GM23338 (cell line): Measurements from ENCODE around the gene RARRES2. TPM values are rescaled to one million over a fixed set of nuclear protein-coding genes. Genes with fewer than 3 reads are reported as not detected.
A peak's percentile ranks its signal among the peaks of the same experiment; 100 is the strongest.

Source experiments
- ATAC-seq: fragments of 200-7000 bp; cut with Tn5 transposase; 3 replicates; pipeline ENCODE4 v1.9.1; 2020
- DNase-seq: peaks from one replicate; pipeline ENCODE4 v3.0.0-alpha.2; 2015; ENCODE audit warnings: low spot score
- H2AFZ ChIP-seq: fragments of 200-600 bp; sonication (generic); 2 replicates; pipeline ENCODE4 v1.8.0; 2016; ENCODE audit warnings: antibody characterized with exemption, mild to moderate bottlenecking, moderate library complexity
- H3F3A ChIP-seq: fragments of 200-600 bp; sonication (generic); replicated peaks from 2 replicates; pipeline ENCODE4 v1.8.0; 2017; ENCODE audit warnings: antibody characterized with exemption, mixed run types, low read depth
- H3K27ac ChIP-seq: fragments of 200-600 bp; sonication (generic); 2 replicates; pipeline ENCODE4 v1.6.1; 2016; ENCODE audit warnings: low read depth
- H3K27me3 ChIP-seq: fragments of 200-600 bp; sonication (generic); 2 replicates; pipeline ENCODE4 v1.8.0; 2016; ENCODE audit warnings: mild to moderate bottlenecking, mixed run types, moderate library complexity; ENCODE audit not compliant: insufficient read depth
- H3K36me3 ChIP-seq: fragments of 200-600 bp; sonication (generic); 2 replicates; pipeline ENCODE4 v1.8.0; 2016; ENCODE audit warnings: mild to moderate bottlenecking; ENCODE audit not compliant: insufficient read depth
- H3K4me1 ChIP-seq: fragments of 200-600 bp; sonication (generic); 2 replicates; pipeline ENCODE4 v1.8.0; 2016; ENCODE audit warnings: mild to moderate bottlenecking, moderate library complexity; ENCODE audit not compliant: insufficient read depth
- H3K4me2 ChIP-seq: fragments of 200-600 bp; sonication (generic); 2 replicates; pipeline ENCODE4 v1.7.1; 2017; ENCODE audit warnings: mixed run types
- H3K4me3 ChIP-seq: fragments of 200-600 bp; sonication (generic); 2 replicates; pipeline ENCODE4 v1.6.1; 2016; ENCODE audit warnings: mixed run types
- H3K79me2 ChIP-seq: fragments of 200-600 bp; sonication (generic); replicated peaks from 2 replicates; pipeline ENCODE4 v1.8.0; 2017; ENCODE audit warnings: mild to moderate bottlenecking; ENCODE audit not compliant: insufficient read depth
- H3K9me2 ChIP-seq: fragments of 200-600 bp; sonication (generic); 2 replicates; pipeline ENCODE4 v1.8.0; 2017; ENCODE audit not compliant: insufficient read depth
- H4K20me1 ChIP-seq: fragments of 200-600 bp; sonication (generic); replicated peaks from 2 replicates; pipeline ENCODE4 v1.8.0; 2017; ENCODE audit warnings: mild to moderate bottlenecking; ENCODE audit not compliant: insufficient read depth
- H3K27ac Mint-ChIP-seq: 2 replicates; pipeline ENCODE4 v1.8.0; 2020; ENCODE audit warnings: inconsistent platforms, mild to moderate bottlenecking, moderate library complexity, mixed read lengths
- H3K27me3 Mint-ChIP-seq: 3 replicates; pipeline ENCODE4 v1.8.0; 2022; ENCODE audit warnings: low read depth, mild to moderate bottlenecking, moderate library complexity, mixed read lengths, inconsistent platforms; ENCODE audit not compliant: insufficient read depth, poor library complexity
- H3K36me3 Mint-ChIP-seq: 3 replicates; pipeline ENCODE4 v1.8.0; 2021; ENCODE audit warnings: low read depth, mild to moderate bottlenecking, inconsistent platforms, moderate library complexity, mixed read lengths
- H3K4me1 Mint-ChIP-seq: 3 replicates; pipeline ENCODE4 v1.8.0; 2020; ENCODE audit warnings: mild to moderate bottlenecking, inconsistent platforms, mixed read lengths
- H3K4me3 Mint-ChIP-seq: 3 replicates; pipeline ENCODE4 v1.8.0; 2021; ENCODE audit warnings: moderate library complexity, mild to moderate bottlenecking, inconsistent platforms, mixed read lengths
- H3K9me3 Mint-ChIP-seq: 3 replicates; pipeline ENCODE4 v1.8.0; 2020; ENCODE audit warnings: moderate library complexity, mild to moderate bottlenecking, inconsistent platforms, mixed read lengths
- CREB1 ChIP-seq: fragments of 250-450 bp; sonication (Bioruptor Pico); IDR thresholded peaks from 2 replicates; pipeline ENCODE4 v1.5.0; 2020; ENCODE audit warnings: low read depth, mild to moderate bottlenecking, moderate library complexity
- EZH2 ChIP-seq: fragments of 200-600 bp; sonication (generic); IDR thresholded peaks from one replicate; pipeline ENCODE4 v1.8.0; 2017; ENCODE audit warnings: antibody characterized with exemption, mild to moderate bottlenecking, low read depth; ENCODE audit not compliant: unreplicated experiment
- EZH2phosphoT487 ChIP-seq: fragments of 200-600 bp; sonication (generic); IDR thresholded peaks from one replicate; pipeline ENCODE4 v1.8.1; 2018; ENCODE audit warnings: antibody characterized with exemption; ENCODE audit not compliant: unreplicated experiment
- JUNB ChIP-seq: IDR thresholded peaks from one replicate; pipeline ENCODE4 v1.6.1; 2016; ENCODE audit warnings: antibody characterized with exemption; ENCODE audit not compliant: unreplicated experiment
- NANOG ChIP-seq: IDR thresholded peaks from 2 replicates; pipeline ENCODE4 v1.6.1; 2016; ENCODE audit warnings: antibody characterized with exemption, borderline replicate concordance
- POLR2AphosphoS5 ChIP-seq: IDR thresholded peaks from 2 replicates; pipeline ENCODE4 v1.6.1; 2016; ENCODE audit warnings: antibody characterized with exemption, low read depth
- STAT1 ChIP-seq: IDR thresholded peaks from one replicate; pipeline ENCODE4 v1.6.1; 2016; ENCODE audit warnings: antibody characterized with exemption; ENCODE audit not compliant: unreplicated experiment
- ZNF114 ChIP-seq: fragments of 250-450 bp; sonication (Bioruptor Pico); IDR thresholded peaks from 2 replicates; pipeline ENCODE4 v1.5.0; 2020; ENCODE audit warnings: mild to moderate bottlenecking, moderate library complexity
- ZNF331 ChIP-seq: fragments of 250-450 bp; sonication (Bioruptor Pico); IDR thresholded peaks from 2 replicates; pipeline ENCODE4 v1.5.0; 2020; ENCODE audit warnings: low read depth, mild to moderate bottlenecking, moderate library complexity
- polyA plus RNA-seq: library from polyadenylated mRNA; unstranded; fragments of >200 nt; fragmentation: Nextera tagmentation; extraction: Ambion mirVana; gene quantifications from 2 replicates; pipeline ENCODE4 v1.2.1, GENCODE V29; 2016
- total RNA-seq: library from RNA; depleted of rRNA; stranded (reverse); fragments of >200 nt; shearing (Covaris generic); gene quantifications from 2 replicates; pipeline ENCODE4 v1.2.3, GENCODE V29; 2014
- TF ChIP-seq, protein P1 (sequence below), 2 experiments: fragments of 200-600 bp in 1 of 2; sonication (generic) in 1 of 2; conservative IDR thresholded peaks; 2 replicates each; pipeline versions ENCODE4 v1.5.1 to v1.6.1; 2016 to 2017; ENCODE audit warnings: antibody characterized with exemption in 2 of 2, low read depth in 2 of 2, mild to moderate bottlenecking in 2 of 2, moderate library complexity in 1 of 2
- TF ChIP-seq, protein P2 (sequence below): IDR thresholded peaks from one replicate; pipeline ENCODE4 v1.6.1; 2018; ENCODE audit warnings: antibody characterized with exemption; ENCODE audit not compliant: unreplicated experiment
- TF ChIP-seq, protein P3 (sequence below): IDR thresholded peaks from 2 replicates; pipeline ENCODE4 v1.6.1; 2016; ENCODE audit warnings: antibody characterized with exemption

RARRES2 gene
- total and polyA plus RNA-seq, 2 experiments from 2014 or later = 169 to 314 TPM

DNA sequence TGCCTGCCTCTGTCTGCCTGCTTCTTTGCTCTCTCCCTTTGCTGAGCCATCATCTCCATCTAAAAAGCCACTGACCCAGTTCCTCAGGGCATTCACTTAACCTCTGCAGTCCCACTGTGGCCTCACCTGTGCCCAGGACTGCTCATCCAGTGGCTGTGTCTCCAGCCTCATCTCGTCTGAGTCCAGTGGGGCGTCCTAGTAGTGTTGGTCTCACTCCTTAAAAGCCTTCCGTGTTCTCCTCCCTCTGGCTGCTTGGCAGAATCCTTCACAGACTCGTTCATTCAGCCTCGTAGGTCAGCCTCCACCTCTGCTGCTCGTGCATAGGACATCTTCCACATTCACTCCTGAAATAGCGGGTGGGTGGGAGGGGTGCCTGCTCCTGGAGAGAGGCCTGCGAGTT, 7.3 kb downstream of the RARRES2 start (continued):
- TF ChIP-seq, protein P1, sequence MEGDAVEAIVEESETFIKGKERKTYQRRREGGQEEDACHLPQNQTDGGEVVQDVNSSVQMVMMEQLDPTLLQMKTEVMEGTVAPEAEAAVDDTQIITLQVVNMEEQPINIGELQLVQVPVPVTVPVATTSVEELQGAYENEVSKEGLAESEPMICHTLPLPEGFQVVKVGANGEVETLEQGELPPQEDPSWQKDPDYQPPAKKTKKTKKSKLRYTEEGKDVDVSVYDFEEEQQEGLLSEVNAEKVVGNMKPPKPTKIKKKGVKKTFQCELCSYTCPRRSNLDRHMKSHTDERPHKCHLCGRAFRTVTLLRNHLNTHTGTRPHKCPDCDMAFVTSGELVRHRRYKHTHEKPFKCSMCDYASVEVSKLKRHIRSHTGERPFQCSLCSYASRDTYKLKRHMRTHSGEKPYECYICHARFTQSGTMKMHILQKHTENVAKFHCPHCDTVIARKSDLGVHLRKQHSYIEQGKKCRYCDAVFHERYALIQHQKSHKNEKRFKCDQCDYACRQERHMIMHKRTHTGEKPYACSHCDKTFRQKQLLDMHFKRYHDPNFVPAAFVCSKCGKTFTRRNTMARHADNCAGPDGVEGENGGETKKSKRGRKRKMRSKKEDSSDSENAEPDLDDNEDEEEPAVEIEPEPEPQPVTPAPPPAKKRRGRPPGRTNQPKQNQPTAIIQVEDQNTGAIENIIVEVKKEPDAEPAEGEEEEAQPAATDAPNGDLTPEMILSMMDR (conservative IDR thresholded peaks at IDR 0.05; ENCODE audit: low read depth in 2 of 2) = no peak
- TF ChIP-seq POLR2AphosphoS5 = no peak
- TF ChIP-seq CREB1 (CRISPR knock-in tag) = no peak
- no peak for TF ChIP-seq NANOG
- TF ChIP-seq, protein P2, sequence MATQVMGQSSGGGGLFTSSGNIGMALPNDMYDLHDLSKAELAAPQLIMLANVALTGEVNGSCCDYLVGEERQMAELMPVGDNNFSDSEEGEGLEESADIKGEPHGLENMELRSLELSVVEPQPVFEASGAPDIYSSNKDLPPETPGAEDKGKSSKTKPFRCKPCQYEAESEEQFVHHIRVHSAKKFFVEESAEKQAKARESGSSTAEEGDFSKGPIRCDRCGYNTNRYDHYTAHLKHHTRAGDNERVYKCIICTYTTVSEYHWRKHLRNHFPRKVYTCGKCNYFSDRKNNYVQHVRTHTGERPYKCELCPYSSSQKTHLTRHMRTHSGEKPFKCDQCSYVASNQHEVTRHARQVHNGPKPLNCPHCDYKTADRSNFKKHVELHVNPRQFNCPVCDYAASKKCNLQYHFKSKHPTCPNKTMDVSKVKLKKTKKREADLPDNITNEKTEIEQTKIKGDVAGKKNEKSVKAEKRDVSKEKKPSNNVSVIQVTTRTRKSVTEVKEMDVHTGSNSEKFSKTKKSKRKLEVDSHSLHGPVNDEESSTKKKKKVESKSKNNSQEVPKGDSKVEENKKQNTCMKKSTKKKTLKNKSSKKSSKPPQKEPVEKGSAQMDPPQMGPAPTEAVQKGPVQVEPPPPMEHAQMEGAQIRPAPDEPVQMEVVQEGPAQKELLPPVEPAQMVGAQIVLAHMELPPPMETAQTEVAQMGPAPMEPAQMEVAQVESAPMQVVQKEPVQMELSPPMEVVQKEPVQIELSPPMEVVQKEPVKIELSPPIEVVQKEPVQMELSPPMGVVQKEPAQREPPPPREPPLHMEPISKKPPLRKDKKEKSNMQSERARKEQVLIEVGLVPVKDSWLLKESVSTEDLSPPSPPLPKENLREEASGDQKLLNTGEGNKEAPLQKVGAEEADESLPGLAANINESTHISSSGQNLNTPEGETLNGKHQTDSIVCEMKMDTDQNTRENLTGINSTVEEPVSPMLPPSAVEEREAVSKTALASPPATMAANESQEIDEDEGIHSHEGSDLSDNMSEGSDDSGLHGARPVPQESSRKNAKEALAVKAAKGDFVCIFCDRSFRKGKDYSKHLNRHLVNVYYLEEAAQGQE = no peak
- TF ChIP-seq, protein P3, sequence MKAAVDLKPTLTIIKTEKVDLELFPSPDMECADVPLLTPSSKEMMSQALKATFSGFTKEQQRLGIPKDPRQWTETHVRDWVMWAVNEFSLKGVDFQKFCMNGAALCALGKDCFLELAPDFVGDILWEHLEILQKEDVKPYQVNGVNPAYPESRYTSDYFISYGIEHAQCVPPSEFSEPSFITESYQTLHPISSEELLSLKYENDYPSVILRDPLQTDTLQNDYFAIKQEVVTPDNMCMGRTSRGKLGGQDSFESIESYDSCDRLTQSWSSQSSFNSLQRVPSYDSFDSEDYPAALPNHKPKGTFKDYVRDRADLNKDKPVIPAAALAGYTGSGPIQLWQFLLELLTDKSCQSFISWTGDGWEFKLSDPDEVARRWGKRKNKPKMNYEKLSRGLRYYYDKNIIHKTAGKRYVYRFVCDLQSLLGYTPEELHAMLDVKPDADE = no peak
- no peak for TF ChIP-seq STAT1
- no peak for TF ChIP-seq ZNF114 (CRISPR knock-in tag)
- no peak for TF ChIP-seq EZH2
- no peak for TF ChIP-seq EZH2phosphoT487
- TF ChIP-seq JUNB = no peak

DNA sequence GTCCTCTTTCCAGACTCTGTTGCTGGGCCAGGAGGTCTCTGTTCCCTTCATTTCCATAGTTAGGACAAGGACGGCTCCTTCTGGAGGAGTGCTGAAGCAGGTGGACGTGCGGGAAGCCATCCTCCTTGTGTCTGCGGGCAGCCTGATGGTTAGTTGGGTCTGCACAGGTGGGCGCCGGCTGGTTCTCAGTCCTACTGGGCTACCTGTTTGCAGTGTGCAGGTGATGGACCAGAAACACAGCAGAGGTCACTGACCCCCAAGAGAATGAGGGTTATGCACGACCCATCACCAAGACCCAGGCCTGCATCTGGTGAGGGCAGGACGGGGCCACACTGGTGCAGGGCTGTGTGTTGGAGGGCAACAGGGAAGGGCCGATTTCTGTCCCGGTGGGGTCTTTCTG, 7.8 kb downstream of the RARRES2 start:
- Mint-ChIP-seq H3K4me1 (peaks cover 68% of the 10 kb centered on the region), H3K36me3 (peaks cover 67% of the 10 kb centered on the region), H3K4me3 (no peak overlapping the region), H3K27me3 (peaks cover 19% of the 10 kb centered on the region), H3K9me3 (no peaks in the 10 kb centered on the region; the same call in 2 of the 3 replicates), H3K27ac (no peak overlapping the region)
- Histone ChIP-seq H3K4me3 (no peak overlapping the region), H2AFZ (no peak overlapping the region), H3K79me2 (peaks cover 26% of the 10 kb centered on the region), H3F3A (peaks cover 31% of the 10 kb centered on the region), H3K27me3 (no peaks in the 10 kb centered on the region), H3K4me2 (no peak overlapping the region), H4K20me1 (no peaks in the 10 kb centered on the region), H3K4me1 (peaks cover 41% of the 10 kb centered on the region), H3K36me3 (peaks cover 8% of the 10 kb centered on the region), H3K9me2 (no peaks in the 10 kb centered on the region), H3K27ac (0 out of 2 replicates have a peak overlapping the region, but pooled peaks have one; percentile 39)
- ATAC-seq (no peak), DNase-seq (no peak)
- TF ChIP-seq ZNF331 (CRISPR knock-in tag) (no peak), NANOG (no peak), POLR2AphosphoS5 (0 out of 2 replicates have a peak, but pooled peaks have one; percentile 1)
- TF ChIP-seq, protein P2 = no peak
